ENCODE measurements around the gene CEP78. TPM values are rescaled to one million over a fixed set of nuclear protein-coding genes. Genes with fewer than 3 reads are reported as not detected.

CEP78 gene
- total RNA-seq, 1 experiment from 2014 or later = 48.1 TPM

DNA sequence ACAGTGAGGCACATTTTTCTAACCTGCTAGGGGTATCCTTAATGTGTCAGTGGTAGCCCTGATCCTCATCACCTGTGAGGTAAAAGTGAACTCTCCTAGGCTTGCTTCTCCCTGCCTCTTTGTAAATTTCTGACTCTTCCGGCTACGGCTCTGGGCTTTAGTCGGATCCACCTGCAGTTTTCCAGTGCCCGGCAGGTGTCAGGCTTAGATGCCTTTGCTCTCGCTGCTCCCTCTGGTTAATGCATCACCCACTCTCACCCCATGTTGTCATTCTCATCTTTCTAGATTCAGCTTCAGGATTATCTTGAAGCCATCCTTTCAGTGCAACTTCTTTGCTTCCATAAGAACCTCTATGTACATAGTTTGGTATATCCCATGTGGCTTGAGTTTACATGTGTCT, 3.6 kb downstream of the CEP78 start:
- no peak overlapping the region for H2AFZ ChIP-seq (ENCODE audit: low read depth, low read length, poor library complexity, severe bottlenecking)
- no peaks in the 10 kb centered on the region for H3K27me3 ChIP-seq (ENCODE audit: insufficient read depth, low read length)
- H3K27ac ChIP-seq (ENCODE audit: low read depth, low read length) = no peak overlapping the region
- intact Hi-C loops (cut with micrococcal nuclease) = no loop called here
- H3K4me2 ChIP-seq (ENCODE audit: low read length) = no peak overlapping the region
- H3K9me3 ChIP-seq (ENCODE audit: control insufficient read depth in 1 of 2, insufficient read depth in 1 of 2, low read depth in 1 of 2, low read length in 2 of 2) = no peaks in the 10 kb centered on the region
- no TSS peak for BruUV-seq (replicated peaks)
- H3K9ac ChIP-seq (ENCODE audit: low read length) = no peak overlapping the region
- POLR2A ChIA-PET = no interaction called here
- H3K4me1 ChIP-seq (ENCODE audit: control insufficient read depth in 1 of 2, insufficient read depth in 2 of 2, low read length in 2 of 2) = peaks cover 2 to 12% of the 10 kb centered on the region in 2 experiments; a peak in 3 of 4 replicates
- RAD21 ChIA-PET (ENCODE audit: low non-redundant PET in 1 of 2, low total read pairs in 2 of 2, uncharacterized antibody in 2 of 2, unreplicated experiment in 2 of 2) = no interaction called here
- ATAC-seq (no peak), DNase-seq (ENCODE audit: low read depth, low spot score) (no peak)
- H4K20me1 ChIP-seq (ENCODE audit: insufficient read depth) = no peaks in the 10 kb centered on the region
- TF ChIP-seq SP1 (IDR thresholded peaks at IDR 0.05; ENCODE audit: low read depth) = no peak
- no peak for TF ChIP-seq ATF3 (IDR thresholded peaks at IDR 0.05)
- no peak for TF ChIP-seq EGR1 (IDR thresholded peaks at IDR 0.05; ENCODE audit: low read depth)
- no peak for TF ChIP-seq ELF1 (IDR thresholded peaks at IDR 0.05; ENCODE audit: borderline replicate concordance, low read depth)
- peaks cover 11 to 25% of the 10 kb centered on the region in 2 experiments; a peak in 3 of 4 replicates for H3K36me3 ChIP-seq (ENCODE audit: control insufficient read depth in 1 of 2, insufficient read depth in 2 of 2, low read length in 2 of 2)
- H3K9me2 ChIP-seq (ENCODE audit: insufficient read depth) = no peaks in the 10 kb centered on the region
- H3K4me3 ChIP-seq (replicated peaks in 1 of 2; ENCODE audit: low read depth in 1 of 2, low read length in 2 of 2) = no peak overlapping the region
- peaks cover 44% of the 10 kb centered on the region for H3K79me2 ChIP-seq (ENCODE audit: insufficient read depth, low read length)
- CTCF ChIA-PET = no interaction called here

DNA sequence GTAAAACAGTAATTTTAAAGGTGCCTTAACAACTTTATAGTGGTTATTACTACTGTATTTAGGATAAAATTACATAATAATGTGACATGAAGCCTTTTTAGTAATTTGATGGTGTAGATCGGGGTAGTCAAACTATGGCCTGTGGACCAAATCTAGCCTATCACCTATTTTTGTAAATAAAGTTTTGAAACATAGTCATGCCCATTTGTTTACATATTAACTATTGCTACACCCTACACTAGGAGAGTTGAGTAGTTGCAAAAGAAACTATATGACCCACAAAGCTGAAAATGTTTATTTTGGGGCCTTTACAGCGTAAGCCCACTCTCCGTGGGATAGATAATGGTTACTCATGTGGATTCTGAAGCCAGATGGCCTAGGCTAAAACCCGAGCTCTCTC, 6.2 kb downstream of the CEP78 start:
- no peaks in the 10 kb centered on the region for H3K9me3 ChIP-seq (ENCODE audit: control insufficient read depth in 1 of 2, insufficient read depth in 1 of 2, low read depth in 1 of 2, low read length in 2 of 2)
- H3K4me2 ChIP-seq (ENCODE audit: low read length) = no peak overlapping the region
- RAD21 ChIA-PET (ENCODE audit: low non-redundant PET in 1 of 2, low total read pairs in 2 of 2, uncharacterized antibody in 2 of 2, unreplicated experiment in 2 of 2) = no interaction called here
- H3K9ac ChIP-seq (ENCODE audit: low read length) = no peak overlapping the region
- intact Hi-C loops (cut with micrococcal nuclease) = no loop called here
- peaks cover 15 to 29% of the 10 kb centered on the region in 2 experiments; a peak in 3 of 4 replicates for H3K36me3 ChIP-seq (ENCODE audit: control insufficient read depth in 1 of 2, insufficient read depth in 2 of 2, low read length in 2 of 2)
- no peaks in the 10 kb centered on the region for H3K27me3 ChIP-seq (ENCODE audit: insufficient read depth, low read length)
- no peak for TF ChIP-seq YY1 (IDR thresholded peaks at IDR 0.05; ENCODE audit: extremely low read depth, insufficient replicate concordance, low read depth, low read length)
- no peak for TF ChIP-seq JUND (IDR thresholded peaks at IDR 0.05)
- TF ChIP-seq TCF7L2 (IDR thresholded peaks at IDR 0.05; ENCODE audit: borderline replicate concordance, extremely low read depth, insufficient read depth, insufficient read length) = no peak
- no peak for TF ChIP-seq ATF3 (IDR thresholded peaks at IDR 0.05)
- no peak for TF ChIP-seq RAD21 (IDR thresholded peaks at IDR 0.05; ENCODE audit: low read depth)
- no peak overlapping the region for H3K4me3 ChIP-seq (replicated peaks in 1 of 2; ENCODE audit: low read depth in 1 of 2, low read length in 2 of 2)
- POLR2A ChIA-PET = no interaction called here
- CTCF ChIA-PET = no interaction called here
- ATAC-seq (no peak), DNase-seq (ENCODE audit: low read depth, low spot score) (no peak)
- H2AFZ ChIP-seq (ENCODE audit: low read depth, low read length, poor library complexity, severe bottlenecking) = no peak overlapping the region
- no TSS peak for BruUV-seq (replicated peaks)
- H3K4me1 ChIP-seq (ENCODE audit: control insufficient read depth in 1 of 2, insufficient read depth in 2 of 2, low read length in 2 of 2) = peaks cover 0 to 5% of the 10 kb centered on the region in 2 experiments; a peak in 1 of 4 replicates
- H3K9me2 ChIP-seq (ENCODE audit: insufficient read depth) = no peaks in the 10 kb centered on the region
- H3K27ac ChIP-seq (ENCODE audit: low read depth, low read length) = no peak overlapping the region
- no peaks in the 10 kb centered on the region for H4K20me1 ChIP-seq (ENCODE audit: insufficient read depth)
- H3K79me2 ChIP-seq (ENCODE audit: insufficient read depth, low read length) = peaks cover 34% of the 10 kb centered on the region
